Measurements from ENCODE around the gene KCND2. TPM values are rescaled to one million over a fixed set of nuclear protein-coding genes. Genes with fewer than 3 reads are reported as not detected.

Gene KCND2
- total RNA-seq, 1 experiment from 2014 or later, result not detected

DNA sequence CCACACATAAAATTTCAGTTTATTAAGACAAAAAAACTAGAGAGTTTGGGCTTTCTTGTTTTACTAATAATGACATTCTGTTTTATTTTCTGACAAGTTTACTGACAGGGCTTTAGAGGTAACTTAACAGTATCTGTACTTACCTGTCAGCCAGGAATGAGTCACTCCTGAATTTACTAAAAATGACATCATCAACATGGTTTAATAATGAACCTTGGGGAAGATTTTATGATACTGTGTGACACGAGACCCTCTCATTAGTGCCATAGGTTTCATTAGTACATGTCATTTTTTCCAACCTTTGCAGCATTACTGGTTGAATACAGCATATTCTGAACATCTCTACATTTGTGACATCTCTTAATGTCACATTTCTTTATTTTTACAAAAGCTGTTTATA, 131.1 kb downstream of the KCND2 start:
- intact Hi-C loops (cut with micrococcal nuclease; ENCODE audit: unreplicated experiment), result no loop called here
- no peaks in the 10 kb centered on the region for H3K9me3 ChIP-seq (ENCODE audit: control insufficient read depth, insufficient read depth, low read depth, low read length)
- no peak overlapping the region for H3K4me3 ChIP-seq (ENCODE audit: low read depth in 2 of 2, low read length in 2 of 2)
- H3K4me1 ChIP-seq (ENCODE audit: control insufficient read depth, insufficient read depth, low read length), result no peaks in the 10 kb centered on the region
- TF ChIP-seq TCF7L2 (IDR thresholded peaks at IDR 0.05; ENCODE audit: low read depth, low read length), result no peak
- TF ChIP-seq, protein P1, sequence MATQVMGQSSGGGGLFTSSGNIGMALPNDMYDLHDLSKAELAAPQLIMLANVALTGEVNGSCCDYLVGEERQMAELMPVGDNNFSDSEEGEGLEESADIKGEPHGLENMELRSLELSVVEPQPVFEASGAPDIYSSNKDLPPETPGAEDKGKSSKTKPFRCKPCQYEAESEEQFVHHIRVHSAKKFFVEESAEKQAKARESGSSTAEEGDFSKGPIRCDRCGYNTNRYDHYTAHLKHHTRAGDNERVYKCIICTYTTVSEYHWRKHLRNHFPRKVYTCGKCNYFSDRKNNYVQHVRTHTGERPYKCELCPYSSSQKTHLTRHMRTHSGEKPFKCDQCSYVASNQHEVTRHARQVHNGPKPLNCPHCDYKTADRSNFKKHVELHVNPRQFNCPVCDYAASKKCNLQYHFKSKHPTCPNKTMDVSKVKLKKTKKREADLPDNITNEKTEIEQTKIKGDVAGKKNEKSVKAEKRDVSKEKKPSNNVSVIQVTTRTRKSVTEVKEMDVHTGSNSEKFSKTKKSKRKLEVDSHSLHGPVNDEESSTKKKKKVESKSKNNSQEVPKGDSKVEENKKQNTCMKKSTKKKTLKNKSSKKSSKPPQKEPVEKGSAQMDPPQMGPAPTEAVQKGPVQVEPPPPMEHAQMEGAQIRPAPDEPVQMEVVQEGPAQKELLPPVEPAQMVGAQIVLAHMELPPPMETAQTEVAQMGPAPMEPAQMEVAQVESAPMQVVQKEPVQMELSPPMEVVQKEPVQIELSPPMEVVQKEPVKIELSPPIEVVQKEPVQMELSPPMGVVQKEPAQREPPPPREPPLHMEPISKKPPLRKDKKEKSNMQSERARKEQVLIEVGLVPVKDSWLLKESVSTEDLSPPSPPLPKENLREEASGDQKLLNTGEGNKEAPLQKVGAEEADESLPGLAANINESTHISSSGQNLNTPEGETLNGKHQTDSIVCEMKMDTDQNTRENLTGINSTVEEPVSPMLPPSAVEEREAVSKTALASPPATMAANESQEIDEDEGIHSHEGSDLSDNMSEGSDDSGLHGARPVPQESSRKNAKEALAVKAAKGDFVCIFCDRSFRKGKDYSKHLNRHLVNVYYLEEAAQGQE (IDR thresholded peaks at IDR 0.05; ENCODE audit: insufficient read depth in 1 of 2, low read depth in 2 of 2, low read length in 1 of 2), result no peak
- TF ChIP-seq, protein P2, sequence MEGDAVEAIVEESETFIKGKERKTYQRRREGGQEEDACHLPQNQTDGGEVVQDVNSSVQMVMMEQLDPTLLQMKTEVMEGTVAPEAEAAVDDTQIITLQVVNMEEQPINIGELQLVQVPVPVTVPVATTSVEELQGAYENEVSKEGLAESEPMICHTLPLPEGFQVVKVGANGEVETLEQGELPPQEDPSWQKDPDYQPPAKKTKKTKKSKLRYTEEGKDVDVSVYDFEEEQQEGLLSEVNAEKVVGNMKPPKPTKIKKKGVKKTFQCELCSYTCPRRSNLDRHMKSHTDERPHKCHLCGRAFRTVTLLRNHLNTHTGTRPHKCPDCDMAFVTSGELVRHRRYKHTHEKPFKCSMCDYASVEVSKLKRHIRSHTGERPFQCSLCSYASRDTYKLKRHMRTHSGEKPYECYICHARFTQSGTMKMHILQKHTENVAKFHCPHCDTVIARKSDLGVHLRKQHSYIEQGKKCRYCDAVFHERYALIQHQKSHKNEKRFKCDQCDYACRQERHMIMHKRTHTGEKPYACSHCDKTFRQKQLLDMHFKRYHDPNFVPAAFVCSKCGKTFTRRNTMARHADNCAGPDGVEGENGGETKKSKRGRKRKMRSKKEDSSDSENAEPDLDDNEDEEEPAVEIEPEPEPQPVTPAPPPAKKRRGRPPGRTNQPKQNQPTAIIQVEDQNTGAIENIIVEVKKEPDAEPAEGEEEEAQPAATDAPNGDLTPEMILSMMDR (IDR thresholded peaks at IDR 0.05), result no peak
- TF ChIP-seq SIN3A (IDR thresholded peaks at IDR 0.05; ENCODE audit: borderline replicate concordance, insufficient read depth, low read depth, low read length), result no peak
- no peak for TF ChIP-seq POLR2AphosphoS5 (IDR thresholded peaks at IDR 0.05; ENCODE audit: low read depth, low read length)
- ATAC-seq (no peak), DNase-seq (ENCODE audit: low read depth, low spot score) (no peak)
- ChIA-PET POLR2A (no interaction called here), CTCF (no interaction called here)
- H3K27ac ChIP-seq (ENCODE audit: low read length), result no peak overlapping the region
- no TSS peak for BruUV-seq (replicated peaks)
- H3K36me3 ChIP-seq (ENCODE audit: control insufficient read depth, insufficient read depth, low read length), result no peaks in the 10 kb centered on the region
- in situ Hi-C loops (cut with HindIII; ENCODE audit: low pct_unique_long_range_greater_than_20kb, low sequenced_read_pairs), result no loop called here
- no peaks in the 10 kb centered on the region for H3K27me3 ChIP-seq (ENCODE audit: control insufficient read depth, insufficient read depth, low read length)

DNA sequence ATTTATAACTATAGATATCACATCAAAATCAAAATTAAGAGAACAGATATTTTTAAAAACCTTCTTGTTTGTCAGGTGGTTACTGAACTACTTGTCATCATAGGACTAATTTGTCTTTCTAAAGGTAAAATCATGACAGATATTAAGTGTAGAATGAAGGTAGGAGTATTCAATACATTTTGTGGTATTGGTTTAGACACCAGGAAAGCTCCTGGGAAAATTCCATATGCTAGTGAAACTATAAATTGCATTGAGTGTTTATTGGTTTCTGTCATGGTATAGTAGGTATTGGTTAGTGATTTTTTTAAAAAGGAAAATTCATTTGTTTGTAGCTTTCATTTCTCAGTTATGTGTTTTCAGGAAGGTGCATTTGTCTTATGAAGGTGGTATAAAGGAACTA, 132.7 kb downstream of the KCND2 start:
- ChIA-PET POLR2A (no interaction called here), CTCF (no interaction called here)
- Histone ChIP-seq H3K4me1 (ENCODE audit: control insufficient read depth, insufficient read depth, low read length) (no peaks in the 10 kb centered on the region), H3K4me3 (ENCODE audit: low read depth in 2 of 2, low read length in 2 of 2) (no peak overlapping the region), H3K36me3 (ENCODE audit: control insufficient read depth, insufficient read depth, low read length) (no peaks in the 10 kb centered on the region), H3K27ac (ENCODE audit: low read length) (no peak overlapping the region), H3K27me3 (ENCODE audit: control insufficient read depth, insufficient read depth, low read length) (no peaks in the 10 kb centered on the region), H3K9me3 (ENCODE audit: control insufficient read depth, insufficient read depth, low read depth, low read length) (no peaks in the 10 kb centered on the region)
- intact Hi-C loops (cut with micrococcal nuclease; ENCODE audit: unreplicated experiment) (no loop called here), in situ Hi-C loops (cut with HindIII; ENCODE audit: low pct_unique_long_range_greater_than_20kb, low sequenced_read_pairs) (no loop called here)
- TF ChIP-seq POLR2AphosphoS5 (IDR thresholded peaks at IDR 0.05; ENCODE audit: low read depth, low read length) (no peak), SIN3A (IDR thresholded peaks at IDR 0.05; ENCODE audit: borderline replicate concordance, insufficient read depth, low read depth, low read length) (no peak), TCF7L2 (IDR thresholded peaks at IDR 0.05; ENCODE audit: low read depth, low read length) (no peak)
- TF ChIP-seq, protein P1 (IDR thresholded peaks at IDR 0.05; ENCODE audit: insufficient read depth in 1 of 2, low read depth in 2 of 2, low read length in 1 of 2), result no peak
- TF ChIP-seq, protein P2 (IDR thresholded peaks at IDR 0.05), result no peak
- no peak for ATAC-seq
- DNase-seq (ENCODE audit: low read depth, low spot score), result no peak
- no TSS peak for BruUV-seq (replicated peaks)

Measured in Panc1 (cell line).